ENCODE data around the gene PLCB1.

- TF ChIP-seq CTCF (conservative IDR thresholded peaks at IDR 0.05; ENCODE audit: low read depth, low read length): no peak
- no peak for TF ChIP-seq POLR2A (IDR thresholded peaks at IDR 0.05; ENCODE audit: low read depth, low read length)
- TF ChIP-seq CEBPB (IDR thresholded peaks at IDR 0.05; ENCODE audit: low read depth, low read length): peak; percentile 30; the same call in 1 of the 2 replicates
Measured at GRCh38 chr20:8757146-8757545, 625.1 kb downstream of the PLCB1 start.
